HG02588 (cell line): ENCODE measurements around the gene ZDHHC5.
A peak's percentile ranks its signal among the peaks of the same experiment; 100 is the strongest.
"Not testable (repeated sequence)": the region's sequence is repeated elsewhere in the genome, so short reads cannot be mapped to it uniquely, and the experiment has no call there.

Experiments
- ATAC-seq: cut with Tn5 transposase; IDR thresholded peaks from one replicate; pipeline ENCODE4 v1.9.1; 2021; ENCODE audit warnings: mild to moderate bottlenecking, moderate library complexity; ENCODE audit not compliant: unreplicated experiment

ZDHHC5 gene

DNA sequence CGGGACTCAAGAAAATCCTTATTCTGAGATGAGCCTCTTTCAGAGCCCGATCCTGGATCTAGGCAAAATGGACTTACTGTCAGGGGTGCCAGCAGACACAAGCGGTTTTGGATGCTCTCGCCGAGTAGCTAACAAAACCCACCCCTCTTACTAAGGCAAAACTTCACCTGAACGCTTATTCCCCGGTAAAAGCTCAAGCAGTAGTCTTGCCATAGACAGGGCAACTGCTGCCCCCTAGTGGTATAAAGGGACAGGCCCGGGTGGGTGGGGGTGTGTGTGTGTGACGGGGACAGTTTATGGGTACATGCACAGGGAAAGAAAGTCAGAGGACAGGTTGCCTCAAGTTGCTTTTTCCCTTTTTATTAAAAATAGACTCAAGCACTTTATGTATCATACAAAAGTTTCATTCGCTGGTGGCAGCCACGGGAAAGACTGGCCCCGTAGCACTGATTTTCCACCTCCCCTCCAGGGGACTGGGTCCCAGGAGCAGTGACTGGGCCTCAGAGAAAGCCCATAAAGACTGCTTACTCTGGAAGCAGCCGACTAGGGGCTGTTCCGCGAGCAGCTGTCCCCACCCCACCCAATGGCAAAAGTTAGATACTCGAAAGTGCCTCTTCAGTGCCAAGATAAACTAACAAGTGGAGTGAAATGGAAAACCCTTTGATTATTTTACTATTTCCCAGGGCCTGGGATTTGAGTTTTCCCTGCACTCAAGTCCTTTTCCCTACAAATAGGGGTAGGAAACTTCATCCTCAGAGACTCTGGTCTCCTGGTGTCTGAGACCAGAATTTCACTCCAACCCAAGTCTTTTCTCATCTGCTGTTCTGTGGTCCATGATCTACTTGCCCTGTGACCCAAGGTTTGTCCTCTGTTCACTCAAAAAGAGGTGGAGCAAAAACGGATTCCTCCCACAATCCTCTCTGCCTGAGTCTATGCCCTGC lies 22.9 kb upstream of the ZDHHC5 start:
- peak; percentile 56 for ATAC-seq

DNA sequence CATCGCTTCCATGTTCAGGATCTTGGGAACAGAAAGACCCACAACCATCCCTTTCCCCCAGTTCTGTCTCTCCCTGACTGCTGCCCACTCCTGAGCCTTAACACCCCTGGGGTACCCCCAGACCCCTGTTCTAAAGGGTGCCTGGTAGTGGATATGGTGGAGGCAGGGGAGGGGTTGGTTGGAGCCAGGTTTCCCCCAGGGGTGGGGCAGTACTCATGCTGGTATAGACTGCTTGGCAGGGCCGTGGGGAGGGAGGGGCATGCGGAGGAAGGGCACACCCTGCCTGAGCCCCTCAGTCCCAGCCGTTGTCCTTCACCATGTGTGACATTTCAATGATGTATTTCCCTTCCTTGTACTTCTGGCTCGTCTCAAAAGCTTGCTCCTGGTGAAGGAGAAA lies 22.2 kb upstream of the ZDHHC5 start:
- ATAC-seq = no peak

DNA sequence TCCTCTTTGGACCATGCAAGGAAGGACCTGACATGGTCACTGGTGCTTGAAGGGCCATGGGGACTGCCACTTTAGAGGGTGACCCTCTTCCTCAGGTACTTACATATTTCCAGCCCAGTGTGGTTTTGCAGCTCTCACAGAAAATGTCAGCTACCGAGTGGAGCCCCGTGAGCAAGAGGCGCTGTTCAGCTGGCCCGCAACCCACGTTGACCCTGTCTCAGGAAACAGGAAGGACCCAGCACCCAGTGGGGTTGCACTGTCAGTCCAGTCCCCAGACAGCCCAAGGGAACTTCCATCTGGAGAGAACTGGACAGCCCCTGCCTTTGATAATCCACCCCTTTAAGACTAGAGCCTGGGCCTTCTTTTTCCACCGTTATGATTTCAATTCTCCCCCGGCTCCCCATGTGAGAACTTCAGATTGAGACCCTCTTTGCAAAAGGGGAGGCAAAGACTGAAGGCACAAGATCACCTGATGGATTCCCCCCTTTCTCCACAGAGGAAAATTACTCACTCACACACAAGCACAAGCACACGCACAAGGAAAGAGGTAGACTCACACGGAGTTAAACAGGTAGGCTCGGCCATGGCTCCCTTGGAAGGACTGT lies 21.6 kb upstream of the ZDHHC5 start:
- ATAC-seq = no peak

DNA sequence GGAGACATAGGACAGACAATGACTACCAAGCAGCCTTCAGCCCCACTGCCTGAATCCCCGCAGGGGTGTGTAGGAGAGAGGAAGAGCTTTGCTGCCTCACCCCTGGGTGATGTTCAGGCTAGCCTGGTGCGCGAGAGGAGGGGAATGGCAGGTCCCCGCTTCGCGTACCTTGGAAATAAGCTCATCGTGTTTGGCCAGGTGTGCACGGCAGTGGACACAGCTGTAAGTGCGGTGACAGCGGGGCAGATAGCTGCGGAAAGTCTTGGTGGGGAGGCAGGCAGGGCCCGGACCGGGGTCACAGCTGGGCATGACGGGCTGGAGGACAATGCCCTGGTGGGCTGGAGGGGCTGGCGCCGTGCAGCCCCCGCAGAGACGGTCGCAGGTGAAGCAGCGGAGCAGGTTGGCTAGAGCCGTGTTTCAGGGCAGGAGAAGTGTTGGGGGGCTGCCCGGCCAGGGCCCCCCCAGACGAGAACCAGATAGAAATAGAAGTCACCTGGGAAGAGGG lies 21.1 kb upstream of the ZDHHC5 start:
- ATAC-seq = no peak

DNA sequence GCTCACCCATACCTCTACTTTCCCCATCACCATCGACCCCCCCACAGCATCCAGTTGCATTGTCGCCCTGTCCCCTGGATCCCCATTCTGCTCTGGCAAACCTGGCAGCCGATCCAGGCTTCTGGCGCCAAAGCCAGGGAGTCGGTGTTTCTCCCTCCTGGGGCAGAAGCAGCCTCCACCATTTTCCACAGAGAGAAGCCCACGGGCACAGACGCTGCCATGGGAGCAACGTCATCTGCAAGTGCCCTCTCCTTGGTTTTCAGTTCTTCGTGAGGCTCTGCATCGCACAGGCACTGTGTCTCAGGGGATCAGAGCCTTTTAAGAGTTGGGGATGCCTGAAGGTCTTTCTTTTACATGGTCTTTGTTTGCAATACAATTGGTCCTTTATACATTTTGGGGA lies 20.5 kb upstream of the ZDHHC5 start:
- ATAC-seq = no peak

DNA sequence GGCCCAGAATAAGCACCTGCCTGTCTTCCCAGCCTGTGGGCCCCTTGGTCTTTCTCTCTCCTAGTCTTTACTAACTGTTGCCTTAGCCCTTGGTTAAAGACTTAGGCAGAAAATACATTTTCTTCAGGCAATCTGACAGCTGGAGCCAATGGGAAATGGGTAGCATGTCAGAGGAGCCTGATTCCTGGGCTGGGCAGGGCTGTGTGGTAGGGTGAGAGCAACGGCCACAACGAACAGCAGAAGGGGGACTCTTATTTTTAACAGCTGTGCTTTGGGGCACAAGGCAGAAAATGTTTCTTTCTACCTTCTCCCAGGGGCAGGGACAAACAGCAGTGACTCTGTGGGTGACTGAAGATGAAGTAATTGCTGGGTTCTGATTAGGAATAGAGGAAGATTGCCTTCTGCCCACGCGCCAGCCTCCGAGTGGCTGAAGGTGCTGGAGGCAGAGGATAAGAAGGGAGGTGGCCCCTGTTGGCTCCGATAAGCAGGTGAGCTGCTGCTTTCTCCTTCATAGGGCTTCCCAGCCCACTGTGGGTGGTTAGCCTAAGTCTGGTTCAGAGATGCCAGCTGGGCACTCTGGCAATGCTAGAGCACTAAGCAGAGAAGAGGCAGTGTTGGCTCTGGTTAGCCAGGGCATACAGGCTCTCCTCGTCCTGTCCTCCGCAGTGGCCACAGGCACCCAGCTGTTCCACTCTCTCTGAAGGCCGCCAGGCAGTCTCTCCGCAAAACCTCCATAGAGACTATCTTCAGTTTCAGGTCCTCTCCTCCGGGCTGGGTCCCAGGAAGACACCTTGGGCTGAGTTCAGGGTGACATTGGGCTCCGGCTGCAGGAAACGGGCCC lies 19.7 kb upstream of the ZDHHC5 start:
- ATAC-seq = no peak

DNA sequence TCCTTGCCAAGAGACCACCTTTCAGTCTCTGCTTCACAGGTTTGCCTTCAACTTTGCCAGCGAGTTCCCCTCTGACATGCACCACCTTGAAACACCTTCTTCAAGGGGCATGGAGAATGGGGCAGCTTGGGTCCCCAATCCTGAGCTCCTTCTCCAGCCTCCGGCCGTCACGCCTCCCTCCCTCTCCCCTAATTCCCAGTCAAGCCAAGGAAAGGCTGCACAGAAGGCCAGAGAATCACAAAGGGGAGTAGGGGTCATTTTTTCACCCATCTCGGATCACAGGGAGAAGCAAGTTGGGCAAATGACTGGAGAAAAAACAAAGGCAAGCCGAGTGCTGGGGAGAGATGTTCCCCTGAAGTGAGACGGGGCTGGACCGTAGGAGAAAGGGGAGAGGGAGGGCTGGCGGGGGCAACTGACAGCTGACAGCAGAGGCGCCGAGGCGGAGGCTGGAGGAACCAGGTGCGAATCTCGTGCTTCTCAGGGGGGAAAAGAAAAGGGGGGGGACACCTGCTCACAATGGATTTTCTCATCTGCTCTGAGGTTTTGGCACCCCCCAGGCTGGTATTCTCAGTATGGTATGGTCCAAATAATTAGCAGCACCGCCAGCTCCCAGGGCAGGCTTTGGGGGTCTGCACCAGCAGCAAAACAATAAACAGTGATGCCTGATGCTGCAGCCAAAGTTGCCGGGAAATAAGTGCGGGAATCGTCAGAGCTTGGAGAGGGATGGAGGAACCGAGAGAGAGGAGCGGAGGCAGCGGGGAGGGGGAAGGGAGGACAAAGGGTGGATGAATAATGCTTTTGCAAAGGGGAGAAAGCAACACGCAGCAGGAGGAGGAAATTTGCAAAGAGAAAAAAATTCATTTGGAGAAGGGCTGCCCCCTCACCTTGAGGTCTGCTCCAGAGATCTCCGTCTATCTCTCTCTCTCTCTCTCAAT lies 18.8 kb upstream of the ZDHHC5 start:
- ATAC-seq = no peak

DNA sequence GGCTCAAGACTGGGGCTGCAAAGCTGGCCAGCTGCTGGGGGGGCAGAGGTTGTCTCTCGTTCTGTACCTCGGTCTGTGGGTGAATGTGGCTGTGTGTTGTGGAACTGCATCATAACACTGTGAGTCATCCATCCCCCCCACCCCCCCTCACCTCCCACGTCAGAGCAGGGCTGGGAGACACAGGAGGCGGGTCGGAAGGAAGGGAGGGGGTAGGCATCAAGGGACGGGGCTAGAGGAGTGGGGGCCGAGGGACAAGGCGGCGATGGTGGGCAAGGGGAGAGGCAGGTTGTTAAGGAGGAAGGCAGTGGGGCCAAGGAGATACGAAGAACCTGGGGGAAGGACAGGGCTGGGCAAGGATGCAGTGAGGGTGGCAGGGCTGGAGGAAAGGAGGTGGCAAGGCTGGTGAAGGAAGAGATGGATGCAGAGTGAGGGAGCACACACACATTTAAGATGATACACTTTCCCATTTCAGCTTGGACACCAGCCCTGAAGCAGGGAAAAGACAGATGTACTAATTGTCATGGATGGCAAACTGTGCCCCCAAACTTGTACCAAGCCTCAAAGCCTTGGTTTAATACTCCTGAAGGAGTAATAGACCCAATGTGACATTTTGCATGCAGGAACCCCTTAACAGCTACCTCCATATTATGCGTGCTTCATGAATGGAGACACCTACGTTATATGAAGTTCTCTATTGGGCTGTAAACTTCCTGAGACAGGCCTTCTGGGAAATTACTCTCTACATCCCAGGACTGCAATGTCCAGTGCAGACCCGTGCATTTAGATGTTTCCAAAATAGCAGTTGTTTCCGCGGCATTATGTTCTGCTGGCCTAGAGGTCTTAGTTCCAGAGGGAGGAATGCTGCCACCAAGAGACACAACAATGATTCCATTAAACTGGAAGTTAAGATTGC lies 17.8 kb upstream of the ZDHHC5 start, which contains the start of gene YPEL4:
Gene YPEL4 (minus strand): TSS at position 87 of the 913 bp plus-strand sequence. CDS start 2,805 bp downstream, outside the sequence.
- ATAC-seq = peak; percentile 41

DNA sequence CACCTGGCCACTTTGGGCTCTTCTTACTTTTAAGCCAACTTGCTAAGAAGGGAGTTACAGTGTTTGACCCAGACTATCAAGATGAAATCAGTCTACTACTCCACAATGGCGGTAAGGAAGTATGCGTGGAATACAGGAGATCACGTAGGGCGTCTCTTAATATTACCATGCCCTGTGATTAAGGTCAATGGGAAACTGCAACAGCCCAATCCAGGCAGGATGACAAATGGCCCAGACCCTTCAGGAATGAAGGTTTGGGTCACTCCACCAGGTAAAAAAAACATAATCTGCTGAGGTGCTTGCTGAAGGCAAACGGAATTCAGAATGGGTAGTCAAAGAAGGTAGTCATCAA lies 17.2 kb upstream of the ZDHHC5 start:
- ATAC-seq = no peak

DNA sequence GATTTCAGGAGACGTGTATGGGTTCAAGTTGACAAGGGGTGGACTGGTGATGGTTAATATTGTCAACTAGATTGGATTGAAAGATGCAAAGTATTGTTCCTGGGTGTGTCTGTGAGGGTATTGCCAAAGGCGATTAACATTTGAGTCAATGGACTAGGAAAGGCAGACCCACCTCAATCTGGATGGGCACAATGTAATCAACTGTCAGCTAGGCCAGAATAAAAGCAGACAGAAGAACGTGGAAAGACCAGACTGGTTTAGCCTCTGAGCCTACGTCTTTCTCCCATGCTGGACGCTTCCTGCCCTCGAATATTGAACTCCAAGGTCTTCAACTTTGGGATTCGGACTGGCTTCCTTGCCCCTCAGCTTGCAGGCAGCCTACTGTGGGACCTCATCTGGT lies 16.5 kb upstream of the ZDHHC5 start:
- no peak for ATAC-seq

DNA sequence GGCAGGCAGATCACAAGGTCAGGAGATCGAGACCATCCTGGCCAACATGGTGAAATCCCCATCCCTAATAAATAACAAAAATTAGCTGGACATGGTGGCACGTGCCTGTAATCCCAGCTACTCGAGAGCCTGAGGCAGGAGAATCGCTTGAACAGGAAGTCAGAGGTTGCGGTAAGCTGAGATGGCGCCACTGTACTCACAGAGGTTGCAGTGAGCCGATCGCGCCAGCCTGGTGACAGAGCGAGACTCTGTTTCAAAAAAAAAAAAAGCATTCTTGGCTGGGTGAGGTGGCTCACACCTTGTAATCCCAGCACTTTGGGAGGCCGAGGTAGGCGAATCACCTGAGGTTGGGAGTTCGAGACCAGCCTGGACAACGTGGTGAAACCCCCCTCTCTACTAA lies 15.7 kb upstream of the ZDHHC5 start:
- not testable (repeated sequence) for ATAC-seq

DNA sequence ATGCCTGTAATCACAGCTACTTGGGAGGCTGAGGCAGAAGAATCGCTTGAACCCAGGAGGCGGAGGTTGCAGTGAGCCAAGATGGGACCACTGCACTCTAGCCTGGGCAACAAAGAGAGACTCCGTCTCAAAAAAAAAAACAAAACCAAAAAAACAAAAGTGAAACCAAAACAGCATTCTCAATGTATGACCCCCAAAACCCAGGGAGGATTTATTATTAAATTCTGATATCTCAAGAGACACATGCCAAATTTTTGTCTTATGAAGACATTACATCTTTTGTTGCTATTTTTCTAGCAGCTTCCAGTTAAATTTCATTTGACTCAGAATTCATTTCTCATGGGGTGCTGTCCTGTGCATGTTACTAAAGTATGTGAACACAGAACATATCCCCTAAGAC lies 15.3 kb upstream of the ZDHHC5 start:
- no peak for ATAC-seq

DNA sequence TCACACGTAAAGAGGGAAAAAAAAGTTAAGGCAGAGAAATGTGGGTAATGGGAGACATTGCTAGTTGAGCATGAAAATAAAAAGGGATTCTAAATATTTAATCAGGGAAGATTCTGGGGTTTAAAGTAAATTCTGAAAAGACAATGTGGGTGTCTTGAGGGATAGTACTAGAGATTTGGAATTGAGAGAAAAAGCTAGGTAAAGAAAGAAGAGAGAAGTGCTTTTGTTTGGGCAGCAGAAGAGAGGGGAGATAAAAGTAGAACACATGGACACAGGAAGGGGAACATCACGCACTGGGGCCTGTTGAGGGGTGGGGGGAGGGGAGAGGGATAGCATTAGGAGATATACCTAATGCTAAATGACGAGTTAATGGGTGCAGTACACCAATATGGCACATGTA lies 14.8 kb upstream of the ZDHHC5 start:
- no peak for ATAC-seq

DNA sequence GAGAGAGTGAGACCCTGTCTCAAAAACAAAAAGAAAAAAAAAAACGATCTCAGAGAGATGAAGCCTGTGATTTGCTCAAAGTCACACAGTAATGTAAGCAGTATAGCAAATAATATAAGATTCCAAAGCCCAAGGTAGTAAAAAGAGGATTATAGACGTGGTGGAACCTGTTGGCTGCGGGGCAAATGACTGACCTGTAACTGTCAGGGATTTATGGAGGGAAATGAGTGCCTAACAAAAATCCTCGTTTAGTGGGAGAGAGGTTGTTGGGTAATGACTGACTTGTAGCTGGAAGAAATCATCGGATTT lies 11.1 kb upstream of the ZDHHC5 start:
- ATAC-seq = no peak

DNA sequence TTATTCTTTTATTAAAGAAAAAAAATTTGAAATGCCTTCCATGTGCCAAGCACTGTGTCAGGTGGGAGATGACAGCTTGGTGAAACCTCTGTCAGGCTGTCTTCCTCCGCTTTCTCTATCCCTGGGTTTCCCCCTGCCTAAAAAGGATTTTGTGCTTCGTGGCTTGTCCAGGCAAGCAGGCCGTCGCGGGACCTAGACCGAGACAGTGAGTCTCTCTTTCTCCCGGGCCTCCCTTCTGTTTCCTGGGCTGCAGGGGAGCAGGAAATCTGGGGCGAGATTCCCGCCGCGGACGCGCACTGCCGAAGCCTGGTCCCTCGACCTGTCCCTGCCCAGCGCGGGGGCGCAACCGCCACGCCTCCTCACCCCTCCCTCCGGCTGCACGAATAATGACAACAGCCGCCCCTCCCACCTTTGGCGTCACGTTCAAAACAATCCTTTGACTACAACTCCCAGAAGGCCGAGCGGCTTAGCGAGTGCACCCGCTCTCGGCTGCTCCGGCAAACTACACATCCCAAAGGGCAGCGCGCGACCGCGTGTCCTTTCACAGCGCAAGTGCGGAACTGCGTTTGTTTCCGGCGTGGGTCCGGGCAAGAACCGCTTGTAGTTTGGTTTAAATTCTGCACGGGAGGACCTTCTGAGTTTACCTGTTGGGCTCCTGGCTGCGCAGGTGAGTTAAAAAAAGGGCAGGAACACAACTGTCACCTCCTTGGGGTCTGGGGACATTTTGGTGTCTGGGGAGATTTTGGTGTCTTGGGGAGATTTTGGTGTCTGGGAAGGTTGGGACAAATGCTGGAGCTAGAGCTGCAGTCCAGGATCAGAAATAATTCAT lies 10.5 kb upstream of the ZDHHC5 start, which contains the start of gene CLP1:
Gene CLP1 (plus strand): TSS at position 569 of the 829 bp plus-strand sequence. CDS start 1,715 bp downstream, outside the sequence.
- peak; percentile 98 for ATAC-seq

DNA sequence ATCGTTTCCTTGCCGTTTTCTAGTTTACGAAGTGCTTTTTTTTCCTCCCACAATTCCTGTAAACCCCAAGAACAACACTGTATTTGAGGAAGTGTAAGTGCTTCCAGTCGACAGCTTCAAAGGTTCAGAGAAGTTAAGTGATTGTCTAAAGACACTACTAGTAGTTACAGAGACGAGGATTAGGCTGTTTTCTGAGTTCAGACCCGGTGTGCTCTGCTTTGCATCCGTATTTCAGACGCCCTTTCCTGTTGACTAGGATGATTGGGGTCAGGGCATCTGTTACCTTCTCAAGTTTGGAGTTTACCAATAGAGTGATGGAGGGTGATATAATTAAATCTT lies 9.9 kb upstream of the ZDHHC5 start:
- ATAC-seq = no peak

DNA sequence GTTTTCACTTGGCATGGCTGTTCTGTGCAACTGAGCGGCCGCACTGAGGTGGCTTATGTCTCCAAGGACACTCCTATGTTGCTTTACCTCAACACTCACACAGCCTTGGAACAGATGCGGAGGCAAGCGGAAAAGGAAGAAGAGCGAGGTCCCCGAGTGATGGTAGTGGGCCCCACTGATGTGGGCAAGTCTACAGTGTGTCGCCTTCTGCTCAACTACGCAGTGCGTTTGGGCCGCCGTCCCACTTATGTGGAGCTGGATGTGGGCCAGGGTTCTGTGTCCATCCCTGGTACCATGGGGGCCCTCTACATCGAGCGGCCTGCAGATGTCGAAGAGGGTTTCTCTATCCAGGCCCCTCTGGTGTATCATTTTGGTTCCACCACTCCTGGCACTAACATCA lies 8.2 kb upstream of the ZDHHC5 start:
- ATAC-seq = no peak

DNA sequence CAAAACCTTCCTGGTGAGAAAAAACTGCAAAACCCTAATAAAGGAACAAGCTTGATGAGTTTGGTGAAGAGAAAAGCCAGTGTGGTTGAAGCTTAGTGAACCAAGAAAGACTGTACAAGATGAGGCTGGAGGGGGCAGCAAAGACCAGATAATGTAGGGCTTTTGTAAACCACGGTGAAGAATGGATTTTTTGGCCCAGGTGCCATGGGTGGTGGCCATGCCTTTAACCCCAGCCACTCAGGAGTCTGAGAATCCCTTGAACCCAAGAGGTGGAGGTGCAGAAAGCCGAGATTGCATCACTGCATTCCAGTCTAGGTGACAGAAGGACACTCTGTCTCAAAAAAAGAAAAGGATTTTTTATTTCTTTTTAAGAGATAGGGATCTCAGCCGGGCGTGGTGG lies 5.0 kb upstream of the ZDHHC5 start:
- ATAC-seq = no peak
